Brain microvascular endothelial cell (primary cell): Measurements from ENCODE around the gene OR4K14.

Experiments used
- DNase-seq: peaks from one replicate; pipeline ENCODE4 v3.0.0-alpha.2; 2020
- H3K27ac ChIP-seq: fragments of 250-450 bp; sonication (Bioruptor Pico); 2 replicates; pipeline ENCODE4 v1.5.1; 2020; ENCODE audit warnings: mild to moderate bottlenecking, moderate library complexity
- H3K27me3 ChIP-seq: fragments of 250-450 bp; sonication (Bioruptor Pico); replicated peaks from 2 replicates; pipeline ENCODE4 v1.5.1; 2020; ENCODE audit warnings: mild to moderate bottlenecking
- H3K36me3 ChIP-seq: fragments of 250-450 bp; sonication (Bioruptor Pico); replicated peaks from 2 replicates; pipeline ENCODE4 v1.5.1; 2020; ENCODE audit warnings: mild to moderate bottlenecking
- H3K4me3 ChIP-seq: 2 replicates; pipeline ENCODE4 v1.5.1; 2011; ENCODE audit warnings: low read depth, mild to moderate bottlenecking, control low read depth, low read length, moderate library complexity
- in situ Hi-C: cut with HindIII; loops from 2 replicates; pipeline ENCODE4 v1.10.0; 2017; ENCODE audit warnings: low sequenced_read_pairs, low pct_ligation_motif_present
- TF ChIP-seq, protein P1 (sequence below): IDR thresholded peaks from 2 replicates; pipeline ENCODE4 v1.5.1; 2011; ENCODE audit warnings: low read depth, mild to moderate bottlenecking, moderate library complexity, low read length, control low read depth, inconsistent platforms; ENCODE audit errors: missing control alignments

OR4K14 gene

GRCh38 chr14:20035449-20035848 lies 16.3 kb upstream of the OR4K14 start:
- no peak overlapping the region for H3K27ac ChIP-seq
- no peaks in the 10 kb centered on the region for H3K27me3 ChIP-seq
- TF ChIP-seq, protein P1, sequence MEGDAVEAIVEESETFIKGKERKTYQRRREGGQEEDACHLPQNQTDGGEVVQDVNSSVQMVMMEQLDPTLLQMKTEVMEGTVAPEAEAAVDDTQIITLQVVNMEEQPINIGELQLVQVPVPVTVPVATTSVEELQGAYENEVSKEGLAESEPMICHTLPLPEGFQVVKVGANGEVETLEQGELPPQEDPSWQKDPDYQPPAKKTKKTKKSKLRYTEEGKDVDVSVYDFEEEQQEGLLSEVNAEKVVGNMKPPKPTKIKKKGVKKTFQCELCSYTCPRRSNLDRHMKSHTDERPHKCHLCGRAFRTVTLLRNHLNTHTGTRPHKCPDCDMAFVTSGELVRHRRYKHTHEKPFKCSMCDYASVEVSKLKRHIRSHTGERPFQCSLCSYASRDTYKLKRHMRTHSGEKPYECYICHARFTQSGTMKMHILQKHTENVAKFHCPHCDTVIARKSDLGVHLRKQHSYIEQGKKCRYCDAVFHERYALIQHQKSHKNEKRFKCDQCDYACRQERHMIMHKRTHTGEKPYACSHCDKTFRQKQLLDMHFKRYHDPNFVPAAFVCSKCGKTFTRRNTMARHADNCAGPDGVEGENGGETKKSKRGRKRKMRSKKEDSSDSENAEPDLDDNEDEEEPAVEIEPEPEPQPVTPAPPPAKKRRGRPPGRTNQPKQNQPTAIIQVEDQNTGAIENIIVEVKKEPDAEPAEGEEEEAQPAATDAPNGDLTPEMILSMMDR: no peak
- no peak for DNase-seq
- H3K4me3 ChIP-seq: no peak overlapping the region
- in situ Hi-C loops: no loop called here
- H3K36me3 ChIP-seq: no peaks in the 10 kb centered on the region

DNA sequence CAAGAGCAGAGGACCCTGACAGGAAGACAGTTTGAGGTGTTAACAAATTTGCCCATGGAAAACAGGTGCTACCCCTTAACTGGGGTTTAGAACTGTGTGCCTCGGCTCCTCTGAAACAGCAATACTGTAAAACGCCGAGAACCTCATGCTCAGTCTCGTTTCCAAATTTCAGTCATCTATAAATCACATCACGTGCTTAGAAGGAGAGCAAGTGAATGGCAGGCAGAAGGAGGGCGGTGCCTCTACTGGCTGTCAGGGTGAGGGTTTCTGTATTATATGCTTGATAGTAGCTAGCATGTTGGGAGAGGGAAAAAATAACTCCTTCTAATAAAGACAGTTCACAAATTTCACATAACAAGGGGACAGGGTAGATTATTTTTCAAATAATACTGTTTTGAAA lies 12.0 kb upstream of the OR4K14 start:
- TF ChIP-seq, protein P1: no peak
- in situ Hi-C loops: no loop called here
- no peaks in the 10 kb centered on the region for H3K27me3 ChIP-seq

GRCh38 chr14:20008156-20008555 lies 11.0 kb downstream of the OR4K14 start:
- Histone ChIP-seq H3K4me3 (no peak overlapping the region), H3K27me3 (no peaks in the 10 kb centered on the region), H3K36me3 (no peaks in the 10 kb centered on the region), H3K27ac (no peak overlapping the region)
- in situ Hi-C loops: no loop called here
- TF ChIP-seq, protein P1: no peak
- DNase-seq: no peak

More for the DNA sequence above, 12.0 kb upstream of the OR4K14 start:
- Histone ChIP-seq H3K36me3 (no peaks in the 10 kb centered on the region), H3K27ac (no peak overlapping the region), H3K4me3 (no peak overlapping the region)
- DNase-seq: no peak

DNA sequence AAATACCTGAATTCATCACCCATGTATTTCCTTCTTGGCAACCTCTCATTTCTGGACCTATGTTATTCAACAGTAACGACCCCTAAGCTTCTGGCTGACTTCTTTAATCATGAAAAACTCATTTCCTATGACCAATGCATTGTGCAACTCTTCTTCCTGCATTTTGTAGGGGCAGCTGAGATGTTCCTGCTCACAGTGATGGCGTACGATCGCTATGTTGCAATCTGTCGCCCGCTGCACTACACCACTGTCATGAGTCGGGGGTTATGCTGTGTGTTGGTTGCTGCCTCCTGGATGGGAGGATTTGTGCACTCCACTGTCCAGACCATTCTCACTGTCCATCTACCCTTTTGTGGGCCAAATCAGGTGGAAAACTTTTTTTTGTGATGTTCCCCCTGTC lies 16.8 kb downstream of the OR4K14 start:
- TF ChIP-seq, protein P1: no peak
- in situ Hi-C loops: no loop called here
- Histone ChIP-seq H3K4me3 (no peak overlapping the region), H3K27ac (no peak overlapping the region), H3K36me3 (no peaks in the 10 kb centered on the region), H3K27me3 (no peaks in the 10 kb centered on the region)
- DNase-seq: no peak

DNA sequence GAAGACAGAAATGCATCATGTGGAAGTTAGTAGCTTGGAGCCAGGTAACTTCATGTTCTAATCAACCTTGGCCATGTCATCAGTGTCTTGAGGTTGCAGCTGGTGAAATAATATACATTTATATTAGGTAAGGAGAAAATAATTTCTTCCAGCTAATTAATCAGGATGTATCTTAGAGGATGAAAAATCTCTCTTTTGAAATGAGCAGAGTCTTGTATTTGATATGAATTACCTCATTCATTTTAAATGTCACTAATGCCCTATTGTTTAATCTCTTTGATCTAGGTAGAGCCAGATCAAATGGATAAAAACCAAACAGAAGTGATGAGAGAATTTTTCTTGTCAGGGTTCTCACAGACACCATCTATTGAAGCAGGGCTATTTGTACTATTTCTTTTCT lies 17.2 kb downstream of the OR4K14 start, which contains the start of gene OR4Q2:
Gene OR4Q2 (plus strand): TSS at position 301 of the 400 bp plus-strand sequence.
- no peak within 1 kb of the TSS for H3K4me3 ChIP-seq
- H3K36me3 ChIP-seq: no peaks in the 10 kb centered on the region
- H3K27me3 ChIP-seq: no peaks in the 10 kb centered on the region
- DNase-seq: no peak
- H3K27ac ChIP-seq: no peak within 1 kb of the TSS
- in situ Hi-C loops: no loop called here
- TF ChIP-seq, protein P1: no peak

- no peak overlapping the region for H3K4me3 ChIP-seq
- H3K27me3 ChIP-seq: no peaks in the 10 kb centered on the region
- H3K27ac ChIP-seq: no peak overlapping the region
- in situ Hi-C loops: no loop called here
- TF ChIP-seq, protein P1: no peak
- no peaks in the 10 kb centered on the region for H3K36me3 ChIP-seq
- no peak for DNase-seq
These were observed 25.7 kb downstream of the OR4K14 start for GRCh38 chr14:19993438-19993837.
